ENCODE measurements around the gene DCTN5.

- TF ChIP-seq, protein P1, sequence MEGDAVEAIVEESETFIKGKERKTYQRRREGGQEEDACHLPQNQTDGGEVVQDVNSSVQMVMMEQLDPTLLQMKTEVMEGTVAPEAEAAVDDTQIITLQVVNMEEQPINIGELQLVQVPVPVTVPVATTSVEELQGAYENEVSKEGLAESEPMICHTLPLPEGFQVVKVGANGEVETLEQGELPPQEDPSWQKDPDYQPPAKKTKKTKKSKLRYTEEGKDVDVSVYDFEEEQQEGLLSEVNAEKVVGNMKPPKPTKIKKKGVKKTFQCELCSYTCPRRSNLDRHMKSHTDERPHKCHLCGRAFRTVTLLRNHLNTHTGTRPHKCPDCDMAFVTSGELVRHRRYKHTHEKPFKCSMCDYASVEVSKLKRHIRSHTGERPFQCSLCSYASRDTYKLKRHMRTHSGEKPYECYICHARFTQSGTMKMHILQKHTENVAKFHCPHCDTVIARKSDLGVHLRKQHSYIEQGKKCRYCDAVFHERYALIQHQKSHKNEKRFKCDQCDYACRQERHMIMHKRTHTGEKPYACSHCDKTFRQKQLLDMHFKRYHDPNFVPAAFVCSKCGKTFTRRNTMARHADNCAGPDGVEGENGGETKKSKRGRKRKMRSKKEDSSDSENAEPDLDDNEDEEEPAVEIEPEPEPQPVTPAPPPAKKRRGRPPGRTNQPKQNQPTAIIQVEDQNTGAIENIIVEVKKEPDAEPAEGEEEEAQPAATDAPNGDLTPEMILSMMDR (IDR thresholded peaks at IDR 0.05): no peak
- TF ChIP-seq POLR2A (IDR thresholded peaks at IDR 0.05): no peak
Observed at GRCh38 chr16:23710008-23710407, 68.7 kb downstream of the DCTN5 start.
